GM19035 (cell line): ENCODE data around the gene IGLL5.
"Not testable (repeated sequence)": the region's sequence is repeated elsewhere in the genome, so short reads cannot be mapped to it uniquely, and the experiment has no call there.

Experiments used
- ATAC-seq: cut with Tn5 transposase; IDR thresholded peaks from one replicate; pipeline ENCODE4 v1.9.1; 2021; ENCODE audit not compliant: unreplicated experiment

Gene IGLL5

DNA sequence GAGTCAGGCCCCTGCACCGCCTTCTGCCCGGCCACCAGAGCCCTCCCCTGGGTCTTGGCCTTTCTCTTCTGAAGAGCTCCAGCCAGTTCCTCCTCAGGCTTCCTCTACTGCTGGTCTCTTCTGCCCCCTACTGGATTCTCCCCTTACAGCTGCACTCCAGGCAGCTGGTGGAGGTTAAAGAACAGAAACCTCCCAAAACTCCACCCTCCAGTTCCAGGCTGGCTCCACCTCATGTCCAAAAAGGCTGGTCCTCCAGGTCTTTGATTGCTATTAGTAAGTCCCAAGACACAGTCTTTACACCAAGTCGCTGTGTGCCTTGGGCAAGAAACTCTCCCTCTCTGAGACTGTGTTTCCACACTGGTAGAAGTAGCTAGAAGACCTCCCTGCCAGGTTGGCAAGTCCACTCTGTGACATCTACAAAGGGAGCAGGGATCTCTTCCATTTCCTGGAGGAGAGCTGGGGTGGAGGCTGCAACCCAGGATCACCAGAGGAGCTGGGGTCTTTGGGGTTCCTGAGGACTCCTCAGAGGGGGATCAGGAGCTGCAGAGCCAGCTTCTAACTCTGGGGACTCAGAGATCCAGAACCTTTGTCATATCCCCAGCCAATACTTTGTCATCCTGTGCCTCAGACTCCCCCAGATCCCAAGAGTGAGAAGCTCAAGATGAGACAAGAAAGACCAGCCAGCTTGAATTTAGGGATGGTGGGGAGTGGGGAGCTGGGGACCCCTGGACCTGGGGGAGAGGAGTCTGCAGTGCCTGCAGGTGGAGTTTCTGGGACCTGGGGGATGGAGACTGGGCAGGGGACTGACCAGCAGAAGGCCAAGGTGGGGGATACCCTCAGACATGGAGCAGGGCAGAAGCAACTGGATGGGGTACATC is 3.4 kb upstream of the IGLL5 start:
- no peak for ATAC-seq

DNA sequence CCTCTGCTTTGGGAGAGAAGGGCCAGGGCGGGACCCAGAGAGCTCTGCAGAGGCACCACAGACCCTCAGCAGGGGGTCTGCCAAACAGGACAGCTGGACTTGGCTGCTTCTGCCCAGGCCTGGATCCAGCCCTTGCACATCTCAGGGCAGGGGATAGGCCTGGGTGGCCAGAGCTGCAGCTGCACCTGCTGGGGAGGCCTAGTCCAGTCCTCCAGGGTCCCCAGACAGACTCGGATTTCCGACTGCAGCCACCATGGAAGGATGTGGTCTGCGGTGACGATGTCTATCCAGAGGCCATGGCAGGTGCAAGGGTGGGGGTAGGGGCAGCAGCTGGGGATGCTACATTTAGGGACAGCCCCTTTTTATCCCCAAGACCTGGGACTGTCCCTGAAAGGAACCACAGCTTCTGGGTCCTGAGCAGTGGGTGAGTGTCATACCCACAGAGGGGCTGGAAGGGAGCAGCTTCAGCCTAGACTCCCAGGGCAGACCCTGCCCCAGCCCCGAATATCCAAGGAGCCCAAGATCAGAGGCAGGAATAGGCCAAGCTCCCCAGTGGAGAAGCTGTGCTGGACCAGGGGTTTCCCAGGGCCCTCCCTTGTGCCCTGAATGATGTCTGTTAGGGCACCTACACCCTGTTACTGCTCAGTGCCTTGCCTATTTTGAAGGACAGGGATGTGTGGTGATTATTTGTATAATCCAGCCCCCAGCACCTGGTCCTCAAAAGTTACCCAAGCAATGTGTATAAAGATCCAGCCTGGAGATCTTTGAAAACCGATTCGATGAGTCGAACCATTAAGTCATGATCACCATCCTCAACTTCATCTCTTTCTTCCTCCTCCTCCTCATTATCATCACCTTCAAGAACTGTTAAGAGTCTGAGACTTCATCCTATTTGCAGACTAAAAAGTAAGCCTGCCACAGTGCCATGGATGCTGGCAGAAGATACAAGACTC is 2.5 kb upstream of the IGLL5 start:
- peak; percentile 67 for ATAC-seq

DNA sequence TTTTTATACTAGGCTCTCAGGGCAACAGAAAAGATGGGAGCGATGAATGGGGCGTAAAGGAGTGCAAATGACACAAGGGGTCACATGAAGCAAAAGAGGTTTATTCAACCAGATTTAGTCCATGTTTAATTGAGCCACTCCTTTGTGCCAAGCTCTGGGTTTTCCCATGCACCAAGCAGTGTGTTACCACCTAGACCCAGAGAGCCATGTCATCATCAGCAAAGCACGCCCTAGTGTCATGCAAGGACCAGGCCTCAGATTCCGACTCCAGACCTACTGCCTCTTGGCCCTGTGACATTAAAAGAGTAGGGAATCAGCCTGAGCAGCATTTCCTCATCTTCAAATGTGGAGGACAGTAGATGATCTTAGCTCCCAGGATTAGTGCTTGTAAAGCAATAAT is 1.1 kb upstream of the IGLL5 start:
- no peak for ATAC-seq

DNA sequence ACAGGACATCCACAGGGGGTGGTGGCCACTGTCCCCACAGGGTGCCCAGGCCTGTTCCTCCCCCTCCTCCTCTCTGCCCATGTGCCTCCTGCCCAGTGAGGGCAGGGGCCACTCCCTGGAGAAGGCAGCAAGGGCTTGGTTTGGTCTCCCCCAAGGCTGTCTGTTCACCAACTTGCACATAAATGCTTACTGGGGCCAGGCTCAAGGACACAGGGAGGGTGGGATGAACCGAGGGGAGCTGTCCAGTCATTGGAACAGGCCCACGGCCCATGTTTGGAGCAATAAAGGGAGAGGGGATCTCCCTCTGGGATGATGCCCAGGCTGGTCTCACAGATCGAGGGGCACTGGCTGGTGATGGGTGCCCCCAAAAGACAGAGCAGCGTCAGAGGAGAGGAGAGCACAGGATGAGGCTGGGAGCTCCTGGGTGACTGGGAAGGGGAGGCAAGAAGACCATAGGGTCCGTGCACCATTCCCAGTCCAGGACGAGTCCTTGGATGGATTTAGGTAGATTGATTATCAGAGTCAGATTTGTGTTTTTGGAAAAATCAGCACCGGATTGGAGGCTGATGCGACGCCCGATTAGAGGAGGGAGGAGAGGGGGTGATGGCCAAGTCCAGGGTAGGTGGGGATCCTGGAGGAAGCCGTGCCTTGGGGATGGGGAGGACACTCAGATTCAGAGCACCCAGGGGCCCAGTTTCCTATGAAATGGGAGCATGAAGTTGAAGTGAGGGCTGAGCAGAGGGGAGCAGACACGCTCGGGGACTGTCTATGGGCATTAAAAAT is 1.1 kb downstream of the IGLL5 start:
- no peak for ATAC-seq

DNA sequence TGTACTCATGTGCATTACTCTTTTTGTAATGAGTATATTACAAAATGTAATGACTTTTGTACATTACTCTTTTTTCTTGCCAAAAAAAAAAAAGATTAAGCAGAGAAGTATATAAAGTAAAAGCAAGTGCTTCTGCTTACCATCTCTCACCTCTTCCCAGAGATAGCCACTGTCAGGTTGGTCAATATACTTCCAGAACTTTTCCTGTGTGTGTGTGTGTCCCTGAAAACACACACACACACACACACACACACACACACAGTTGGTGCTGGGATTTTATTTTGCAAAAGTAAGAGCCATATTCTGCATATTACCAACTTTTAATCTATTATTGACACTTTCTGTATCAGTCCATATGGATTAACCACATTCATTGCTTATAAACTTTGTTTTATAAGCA is 2.5 kb downstream of the IGLL5 start:
- ATAC-seq, result no peak

DNA sequence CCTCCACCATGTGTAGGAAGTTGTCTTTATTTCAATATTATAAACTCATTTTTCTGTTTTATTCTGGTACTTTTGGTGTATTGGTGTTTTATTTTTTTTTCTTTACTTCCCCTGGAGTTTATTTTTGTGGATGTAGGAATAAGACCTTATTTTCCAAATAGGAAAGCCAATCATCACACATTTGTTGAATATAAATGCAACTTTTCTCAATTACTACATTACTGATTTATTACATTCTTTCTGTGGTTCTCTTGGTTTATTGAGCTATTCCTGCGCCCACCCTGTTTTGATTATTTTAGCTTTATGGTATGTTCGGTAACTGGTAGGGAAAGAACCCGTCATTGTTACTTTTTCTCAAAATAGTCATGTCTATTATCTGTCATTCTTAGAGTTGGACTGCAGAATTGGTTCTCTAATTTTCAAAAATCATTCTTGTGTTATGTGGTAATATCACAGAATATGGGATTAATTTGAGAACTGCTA is 3.6 kb downstream of the IGLL5 start:
- no peak for ATAC-seq

DNA sequence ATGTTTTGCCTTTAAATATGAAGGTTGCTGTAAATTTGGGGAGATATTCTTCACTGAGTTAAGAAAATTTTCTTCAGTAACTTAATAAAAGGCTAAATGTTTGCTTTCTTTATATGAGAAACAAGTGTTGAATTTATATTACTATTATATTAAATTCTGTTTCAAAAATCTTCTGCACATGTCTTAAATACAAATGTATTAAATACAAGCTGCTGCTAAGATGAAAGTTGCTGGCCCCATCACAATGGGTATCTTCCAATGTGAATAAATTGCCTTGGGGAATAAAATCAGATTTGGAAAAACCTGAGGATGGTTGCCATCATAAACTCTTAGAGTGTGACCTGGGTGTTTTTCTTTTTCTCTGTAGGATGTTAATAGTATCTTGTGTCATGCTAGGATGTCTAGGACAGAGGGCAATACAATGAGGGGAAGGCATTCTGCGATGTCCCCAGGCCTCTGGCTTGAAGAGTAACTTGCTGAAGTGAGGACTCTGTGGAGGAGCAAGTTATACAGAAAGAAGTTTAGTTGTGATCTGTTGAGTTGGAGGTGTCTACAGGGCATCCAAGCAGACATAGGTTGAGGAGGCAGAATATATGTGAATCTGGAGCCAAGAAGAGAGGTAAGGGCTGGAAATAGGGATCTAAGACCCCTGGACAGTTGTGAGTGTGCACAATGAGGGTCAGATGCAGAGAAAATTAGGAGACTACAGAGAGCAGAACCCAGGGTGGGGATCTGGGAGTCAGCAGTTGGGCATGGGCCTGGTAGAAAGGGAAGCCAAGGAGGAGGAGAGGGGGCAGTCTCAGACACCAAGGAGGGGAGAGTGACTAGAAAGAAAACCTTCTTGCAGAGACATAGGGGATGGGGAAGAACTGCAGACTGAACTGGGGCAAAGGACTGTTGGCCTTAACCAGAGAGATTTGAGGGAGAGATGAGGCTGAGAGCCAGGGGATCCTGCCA is 4.8 kb downstream of the IGLL5 start:
- no peak for ATAC-seq

DNA sequence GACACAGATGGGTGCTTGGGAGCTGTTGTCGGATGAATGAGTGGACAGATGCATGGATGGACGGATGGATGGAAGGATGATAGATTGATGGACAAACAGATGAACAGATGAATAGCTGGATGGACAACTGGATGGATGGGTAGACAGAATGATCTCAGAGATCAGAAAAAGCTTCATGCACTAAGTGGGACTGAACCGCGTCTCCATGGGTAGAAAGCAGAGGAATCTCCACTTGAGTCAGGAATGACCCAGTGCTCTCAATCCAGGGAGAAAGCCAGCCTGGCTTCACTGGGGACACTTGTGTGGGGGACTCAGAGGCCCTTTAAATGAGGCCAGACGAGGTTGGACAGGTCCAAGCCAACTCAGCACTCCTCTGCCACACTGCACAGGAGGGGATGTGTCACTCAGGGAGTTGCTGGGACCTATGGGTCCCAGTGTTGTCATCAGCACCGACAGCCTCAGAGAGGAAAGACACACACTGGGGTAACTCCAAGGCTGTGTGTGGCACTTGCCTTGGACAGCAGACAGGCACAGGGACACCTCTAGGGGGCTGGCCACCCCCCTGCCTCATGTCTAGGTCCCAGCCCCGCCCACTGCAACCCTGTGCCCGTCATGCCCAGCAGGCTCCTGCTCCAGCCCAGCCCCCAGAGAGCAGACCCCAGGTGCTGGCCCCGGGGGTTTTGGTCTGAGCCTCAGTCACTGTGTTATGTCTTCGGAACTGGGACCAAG is 5.6 kb downstream of the IGLL5 start:
- ATAC-seq, result no peak

DNA sequence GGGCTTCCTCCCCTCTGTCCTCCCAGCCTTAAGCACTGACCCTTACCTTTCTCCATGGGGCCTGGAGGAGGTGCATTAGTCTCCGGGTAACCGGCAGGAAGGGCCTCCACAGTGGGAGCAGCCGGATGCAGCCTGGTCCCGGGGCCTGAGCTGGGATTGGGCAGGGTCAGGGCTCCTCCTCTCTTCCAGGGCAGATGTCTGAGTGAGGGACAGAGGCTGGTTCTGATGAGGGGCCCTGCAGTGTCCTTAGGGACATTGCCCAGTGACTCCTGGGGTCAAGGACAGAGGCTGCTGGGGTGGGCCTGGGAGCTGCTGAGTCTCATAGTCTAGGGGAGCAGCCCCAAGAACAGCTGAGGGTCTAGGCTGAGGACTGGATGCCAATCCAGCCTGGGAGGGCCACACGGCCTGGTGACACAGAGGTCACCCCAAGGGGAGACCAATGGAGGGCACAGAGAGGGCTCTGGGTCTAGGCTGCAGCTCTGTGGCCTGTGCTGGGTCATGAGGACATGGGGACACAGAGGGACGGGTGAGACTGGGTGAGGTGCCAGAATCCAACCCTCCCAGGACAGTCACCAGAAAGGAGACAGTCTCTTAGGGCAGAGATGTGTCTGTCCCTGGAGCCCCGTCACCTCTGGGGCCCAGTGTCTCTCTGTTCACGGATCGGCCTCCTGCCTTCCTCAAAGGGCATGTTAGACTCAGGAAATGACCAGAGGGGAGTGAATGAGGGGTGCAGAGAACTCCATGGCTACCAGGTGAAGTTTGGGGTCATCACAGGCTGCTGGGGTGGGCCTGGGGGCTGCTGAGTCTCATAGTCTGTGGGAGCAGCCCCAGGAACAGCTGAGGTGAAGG is 6.5 kb downstream of the IGLL5 start:
- ATAC-seq, result no peak

DNA sequence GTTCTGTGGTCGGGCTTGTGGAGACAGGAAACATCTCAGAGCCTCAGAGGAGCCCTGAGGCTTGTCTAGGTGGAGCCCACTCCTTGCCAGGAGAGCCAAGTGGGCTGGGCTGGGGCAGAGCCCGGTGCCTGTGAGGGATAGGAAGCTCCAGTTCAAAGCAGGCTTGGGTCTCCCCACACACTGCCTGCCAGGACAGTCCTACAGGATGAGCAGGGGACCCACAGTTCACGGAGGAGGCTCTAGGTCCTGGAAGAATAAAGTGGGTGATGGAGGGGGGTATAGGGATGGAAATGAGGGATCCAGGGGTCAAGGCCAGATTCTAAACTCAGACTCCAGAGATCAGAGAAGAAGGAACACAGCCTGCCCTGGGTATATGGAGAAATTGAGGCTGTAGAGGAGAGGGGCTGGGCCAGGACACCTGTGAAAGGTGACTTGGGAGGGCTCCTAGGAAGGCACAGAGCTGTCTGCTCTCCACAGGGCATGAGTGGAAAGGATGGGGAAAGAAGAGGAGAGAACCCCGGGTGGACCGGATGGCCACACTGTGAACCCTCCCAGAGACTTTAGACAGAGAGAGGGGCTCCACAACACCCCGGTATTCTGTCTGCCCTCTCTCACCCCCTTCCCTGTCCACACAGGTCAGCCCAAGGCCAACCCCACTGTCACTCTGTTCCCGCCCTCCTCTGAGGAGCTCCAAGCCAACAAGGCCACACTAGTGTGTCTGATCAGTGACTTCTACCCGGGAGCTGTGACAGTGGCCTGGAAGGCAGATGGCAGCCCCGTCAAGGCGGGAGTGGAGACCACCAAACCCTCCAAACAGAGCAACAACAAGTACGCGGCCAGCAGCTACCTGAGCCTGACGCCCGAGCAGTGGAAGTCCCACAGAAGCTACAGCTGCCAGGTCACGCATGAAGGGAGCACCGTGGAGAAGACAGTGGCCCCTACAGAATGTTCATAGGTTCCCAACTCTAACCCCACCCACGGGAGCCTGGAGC is 7.4 kb downstream of the IGLL5 start:
- no peak for ATAC-seq

DNA sequence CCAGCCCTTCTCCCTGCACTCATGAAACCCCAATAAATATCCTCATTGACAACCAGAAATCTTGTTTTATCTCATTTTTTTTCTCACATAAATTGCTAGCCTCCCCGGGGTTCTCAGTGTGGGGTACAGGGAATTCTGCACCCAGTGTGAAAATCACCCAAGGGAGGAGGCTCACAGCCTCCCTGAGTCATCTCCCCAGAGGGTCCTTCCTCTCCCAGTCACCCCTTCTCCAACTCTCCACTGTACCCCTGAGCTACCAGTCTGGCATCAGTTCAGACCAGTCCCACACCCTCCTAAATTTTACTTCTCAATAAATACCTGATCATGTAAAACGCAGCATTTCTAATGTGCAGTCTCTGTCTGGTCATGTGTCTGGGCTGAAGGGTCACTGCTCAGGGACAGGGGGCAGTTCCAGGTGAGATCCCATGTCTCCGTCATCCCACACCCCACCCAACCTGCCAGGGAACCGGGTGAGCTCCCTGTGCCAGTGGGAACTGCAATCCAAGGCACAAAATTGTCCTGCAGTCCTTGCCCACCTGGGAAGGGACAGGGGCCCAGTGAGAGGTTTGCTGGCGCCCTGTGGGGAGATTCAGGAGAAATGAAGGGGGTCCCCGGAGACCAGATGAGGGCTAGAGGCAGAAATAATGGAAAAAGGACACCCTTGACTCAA is 8.3 kb downstream of the IGLL5 start:
- no peak for ATAC-seq

DNA sequence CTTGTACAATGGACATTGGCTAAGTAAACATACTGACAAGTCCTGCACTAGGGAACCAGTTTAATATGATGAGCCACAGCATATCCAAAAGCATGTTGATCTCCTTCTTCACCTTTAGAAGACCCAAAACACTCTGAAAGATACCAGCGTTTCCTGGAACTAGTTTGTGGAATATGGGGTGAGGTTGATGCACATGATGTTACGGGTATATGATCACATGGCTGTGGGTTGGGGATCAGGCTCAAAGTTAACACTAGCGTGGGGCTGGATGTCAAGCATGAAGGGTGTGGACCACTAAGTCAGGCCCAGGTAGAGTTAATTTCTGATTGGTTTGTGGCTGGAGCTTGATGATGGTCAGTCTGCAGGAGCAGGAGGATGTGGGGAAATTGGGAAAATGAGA is 9.0 kb downstream of the IGLL5 start:
- no peak for ATAC-seq

DNA sequence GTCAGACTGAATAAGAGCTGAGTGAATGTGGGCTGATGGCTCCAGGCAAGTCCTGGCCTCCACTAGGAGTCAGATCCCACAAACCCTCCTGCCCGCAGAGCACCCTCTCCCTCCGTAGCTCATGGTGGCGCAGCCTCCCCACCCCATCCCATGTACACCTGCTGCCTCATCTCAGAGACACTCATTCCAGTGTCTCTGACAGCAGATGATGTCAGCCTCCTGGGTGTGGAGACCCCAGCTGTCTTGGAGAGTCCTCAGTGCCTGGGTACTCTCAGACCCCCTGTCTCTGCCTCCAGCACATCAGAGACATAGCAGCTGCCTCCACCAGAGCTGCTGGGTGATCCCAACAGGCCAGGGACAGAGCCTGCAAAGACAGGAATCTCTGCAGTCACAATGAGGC is 9.5 kb downstream of the IGLL5 start:
- no peak for ATAC-seq

DNA sequence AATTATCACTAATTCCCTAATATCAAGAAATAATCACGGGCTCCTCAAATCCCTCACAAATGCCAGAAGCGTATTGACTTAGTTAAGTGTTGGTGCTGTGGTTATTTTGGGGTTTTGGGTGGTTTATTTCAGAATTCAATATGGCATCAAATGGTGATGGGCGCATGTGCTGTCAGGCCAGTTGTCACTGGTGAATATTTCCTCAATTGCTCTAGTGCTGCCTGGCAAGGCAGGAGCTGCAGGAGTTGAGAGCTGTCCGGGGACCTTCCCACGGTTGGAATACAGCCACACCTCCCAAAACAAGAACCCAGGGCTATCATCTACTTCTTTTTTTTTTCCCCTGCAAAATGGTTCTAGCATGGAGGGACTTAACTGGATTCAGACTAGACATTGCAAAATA is 10.3 kb downstream of the IGLL5 start:
- ATAC-seq, result no peak

DNA sequence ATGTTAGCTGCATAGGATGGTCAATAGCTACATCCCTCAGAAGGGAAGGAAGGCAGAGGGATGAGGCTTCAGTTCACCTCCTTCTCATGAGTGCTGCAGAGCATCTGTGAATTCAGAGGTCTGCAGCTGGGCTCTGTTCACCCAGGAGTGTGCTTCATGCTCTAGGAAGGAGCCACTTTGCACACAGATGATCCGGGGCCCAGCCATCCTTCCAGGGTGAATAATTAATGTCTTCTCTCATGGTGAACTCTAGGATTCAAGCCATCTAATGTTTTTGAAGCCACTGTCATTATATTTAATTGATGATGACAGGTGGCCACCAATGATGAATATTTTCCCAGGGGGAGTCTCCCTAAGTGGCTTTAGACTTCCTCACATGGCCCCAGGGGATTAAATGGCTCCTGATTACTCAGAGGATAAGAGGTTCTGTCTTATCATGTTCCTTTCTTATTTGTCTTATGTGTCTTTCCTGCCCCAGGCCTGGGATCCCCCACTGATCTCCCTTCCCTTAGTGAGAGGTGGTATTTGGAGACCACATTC is 10.9 kb downstream of the IGLL5 start:
- not testable (repeated sequence) for ATAC-seq

DNA sequence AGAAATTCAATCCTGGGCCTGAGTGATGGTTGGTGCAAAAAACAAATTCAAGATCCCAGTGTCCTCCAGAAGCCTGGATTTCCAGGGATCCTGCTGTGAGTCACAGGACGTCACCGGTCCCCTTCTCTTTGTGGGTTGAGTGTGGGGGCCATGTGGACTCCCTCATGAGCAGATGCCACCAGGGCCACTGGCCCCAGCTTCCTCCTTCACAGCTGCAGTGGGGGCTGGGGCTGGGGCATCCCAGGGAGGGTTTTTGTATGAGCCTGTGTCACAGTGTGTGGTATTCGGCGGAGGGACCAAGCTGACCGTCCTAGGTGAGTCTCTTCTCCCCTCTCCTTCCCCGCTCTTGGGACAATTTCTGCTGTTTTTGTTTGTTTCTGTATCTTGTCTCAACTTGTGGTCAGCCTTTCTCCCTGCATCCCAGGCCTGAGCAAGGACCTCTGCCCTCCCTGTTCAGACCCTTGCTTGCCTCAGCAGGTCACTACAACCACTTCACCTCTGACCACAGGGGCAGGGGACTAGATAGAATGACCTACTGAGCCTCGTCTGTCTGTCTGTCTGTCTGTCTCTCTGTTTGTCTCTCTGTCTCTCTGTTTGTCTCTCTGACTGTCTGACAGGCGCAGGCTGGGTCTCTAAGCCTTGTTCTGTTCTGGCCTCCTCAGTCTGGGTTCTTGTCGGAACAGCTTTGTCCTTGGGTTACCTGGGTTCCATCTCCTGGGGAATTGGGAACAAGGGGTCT is 11.9 kb downstream of the IGLL5 start:
- ATAC-seq, result not testable (repeated sequence)
